Endothelial cell of umbilical vein (primary cell): ENCODE measurements around the gene P2RX3. TPM values are rescaled to one million over a fixed set of nuclear protein-coding genes. Genes with fewer than 3 reads are reported as not detected.

Source experiments
- BruUV-seq: library from RNA; stranded (reverse); fragments of 400-500 nt; replicated peaks from 2 replicates; lab custom pipeline; 2021; lab: Mats Ljungman, UMichigan
- CTCF ChIA-PET: fragments of 300-600, 350-600 bp; sonication (Branson Sonifier 250); formaldehyde crosslinking; loops from one replicate; lab custom pipeline; 2021; ENCODE audit warnings: antibody characterized with exemption, inconsistent platforms; lab: Charles Lee
- POLR2A ChIA-PET: fragments of 300-600, 350-600 bp; sonication (Branson Sonifier 250); formaldehyde crosslinking; loops from one replicate; lab custom pipeline; 2021; ENCODE audit warnings: antibody characterized with exemption, inconsistent platforms; lab: Charles Lee
- DNase-seq: peaks from one replicate; pipeline ENCODE4 v3.0.0-alpha.2; 2011; ENCODE audit warnings: low read depth, low spot score
- FAIRE-seq: peaks from 2 replicates; lab custom pipeline; 2011; peaks lifted over from hg19 to GRCh38; lab: Jason Lieb, UNC
- H2AFZ ChIP-seq: 2 replicates; pipeline ENCODE4 v1.6.0; 2012; ENCODE audit warnings: low read depth, low read length, control low read depth, inconsistent platforms
- H3K27ac ChIP-seq: 2 replicates; pipeline ENCODE4 v1.5.1; 2011; ENCODE audit warnings: low read depth, mild to moderate bottlenecking, control low read depth, low read length, moderate library complexity; ENCODE audit not compliant: insufficient read depth
- H3K27me3 ChIP-seq, 2 experiments: 2 replicates each; pipeline versions ENCODE4 v1.6.0 to v1.6.1; 2011; ENCODE audit warnings: low read length in 2 of 2, mixed read lengths in 1 of 2; ENCODE audit not compliant: control insufficient read depth in 2 of 2, insufficient read depth in 2 of 2
- H3K36me3 ChIP-seq, 2 experiments: 2 replicates in 1 of 2; 3 replicates in 1 of 2; pipeline ENCODE4 v1.5.1; 2011; ENCODE audit warnings: low read length in 2 of 2, mild to moderate bottlenecking in 1 of 2, moderate library complexity in 1 of 2; ENCODE audit not compliant: control insufficient read depth in 2 of 2, insufficient read depth in 2 of 2; ENCODE audit errors: extremely low read depth in 1 of 2
- H3K4me1 ChIP-seq: 3 replicates; pipeline ENCODE4 v1.5.1; 2011; ENCODE audit warnings: mild to moderate bottlenecking, low read length; ENCODE audit not compliant: control insufficient read depth, insufficient read depth; ENCODE audit errors: extremely low read depth
- H3K4me2 ChIP-seq: 2 replicates; pipeline ENCODE4 v1.6.1; 2011; ENCODE audit warnings: low read length, control low read depth, mixed read lengths; ENCODE audit not compliant: insufficient read depth
- H3K4me3 ChIP-seq, 3 experiments: fragments of 200-600 bp in 1 of 3; sonication (generic), shearing (Covaris generic) in 1 of 3; replicated peaks in 1 of 3; 2 replicates each; pipeline ENCODE4 v1.5.1; 2011 to 2016; ENCODE audit warnings: control low read depth in 3 of 3, low read length in 3 of 3, mild to moderate bottlenecking in 2 of 3, inconsistent platforms in 1 of 3, low read depth in 1 of 3, moderate library complexity in 1 of 3; ENCODE audit not compliant: insufficient read depth in 1 of 3
- H3K79me2 ChIP-seq: 2 replicates; pipeline ENCODE4 v1.6.0; 2012; ENCODE audit warnings: low read length, inconsistent platforms; ENCODE audit not compliant: control insufficient read depth, insufficient read depth
- H3K9ac ChIP-seq: replicated peaks from 2 replicates; pipeline ENCODE3; 2011; ENCODE audit warnings: low read length, control low read depth; ENCODE audit not compliant: insufficient read depth; ENCODE audit errors: extremely low read depth
- H3K9me1 ChIP-seq: replicated peaks from 3 replicates; pipeline ENCODE4 v1.6.0; 2011; ENCODE audit warnings: mild to moderate bottlenecking, low read length; ENCODE audit not compliant: control insufficient read depth, insufficient read depth; ENCODE audit errors: extremely low read depth
- H3K9me3 ChIP-seq: replicated peaks from 2 replicates; pipeline ENCODE4 v1.5.1; 2012; ENCODE audit warnings: low read length, inconsistent platforms; ENCODE audit not compliant: control insufficient read depth, insufficient read depth
- H4K20me1 ChIP-seq: replicated peaks from 2 replicates; pipeline ENCODE3; 2011; ENCODE audit warnings: mild to moderate bottlenecking, low read length; ENCODE audit not compliant: control insufficient read depth, insufficient read depth; ENCODE audit errors: extremely low read depth
- CTCF ChIP-seq, 2 donors: IDR thresholded peaks; 1 replicate in 1 of 2; 2 replicates in 1 of 2; pipeline ENCODE4 v1.5.1; 2011; ENCODE audit warnings: low read length in 2 of 2, mild to moderate bottlenecking in 2 of 2, moderate library complexity in 2 of 2, control low read depth in 1 of 2, inconsistent platforms in 1 of 2, low read depth in 1 of 2; ENCODE audit not compliant: insufficient read depth in 1 of 2; ENCODE audit errors: extremely low read depth in 1 of 2
- EZH2 ChIP-seq: IDR thresholded peaks from 2 replicates; pipeline ENCODE4 v1.6.1; 2012; ENCODE audit warnings: borderline replicate concordance, low read depth, mild to moderate bottlenecking, moderate library complexity, low read length, inconsistent platforms; ENCODE audit not compliant: severe bottlenecking
- FOS ChIP-seq: IDR thresholded peaks from 2 replicates; pipeline ENCODE4 v1.6.1; 2011; ENCODE audit warnings: mild to moderate bottlenecking, low read length, moderate library complexity, borderline replicate concordance; ENCODE audit not compliant: insufficient read depth
- GATA2 ChIP-seq: IDR thresholded peaks from 2 replicates; pipeline ENCODE4 v1.7.0; 2011; ENCODE audit warnings: low read depth, mild to moderate bottlenecking, moderate library complexity, mixed read lengths, low read length; ENCODE audit not compliant: insufficient read length, insufficient read depth
- JUN ChIP-seq: IDR thresholded peaks from 2 replicates; pipeline ENCODE4 v1.6.1; 2011; ENCODE audit warnings: borderline replicate concordance, low read depth; ENCODE audit not compliant: insufficient read length, insufficient read depth
- MAX ChIP-seq: IDR thresholded peaks from 2 replicates; pipeline ENCODE4 v1.6.1; 2011; ENCODE audit not compliant: insufficient read depth, insufficient read length
- MYC ChIP-seq: IDR thresholded peaks from one replicate; pipeline ENCODE4 v1.6.1; 2011; ENCODE audit warnings: mild to moderate bottlenecking, low read depth, low read length
- POLR2A ChIP-seq: IDR thresholded peaks from 2 replicates; pipeline ENCODE4 v1.6.1; 2012; ENCODE audit warnings: low read depth, mild to moderate bottlenecking, control low read depth, low read length
- POLR2AphosphoS5 ChIP-seq: IDR thresholded peaks from 2 replicates; pipeline ENCODE4 v1.6.1; 2012; ENCODE audit warnings: low read depth, mild to moderate bottlenecking, control low read depth, low read length, moderate library complexity; ENCODE audit not compliant: insufficient read depth
- dilution Hi-C: fragments of 300-500 bp; cut with MboI; formaldehyde crosslinking; loops from one replicate; pipeline ENCODE4 v1.15.0; 2019; ENCODE audit warnings: low sequenced_read_pairs; ENCODE audit not compliant: extremely low pct_ligation_motif_present
- intact Hi-C: fragments of 100-400 bp; cut with micrococcal nuclease; formaldehyde crosslinking; loops from one replicate; pipeline ENCODE4 v1.10.0; 2022
- polyA plus RNA-seq, 4 experiments: library from polyadenylated mRNA; depleted of rRNA in 3 of 4; stranded (reverse) in 3 of 4; unstranded in 1 of 4; fragments of >200 nt; gene quantifications; 2 replicates each; pipeline versions ENCODE4 v1.2.1 to v1.2.3, GENCODE V29; 2011 to 2012; ENCODE audit warnings: missing spikeins in 1 of 4
- total RNA-seq: library from RNA; stranded (reverse); gene quantifications from 2 replicates; pipeline ENCODE4 v1.2.3, GENCODE V29; 2021

Gene P2RX3
- total and polyA plus RNA-seq, 2 donors (not counting 3 experiments of a cell fraction or from before 2014, with no cell fraction given) = not detected

GRCh38 chr11:57421066-57421465, 82.9 kb downstream of the P2RX3 start:
- POLR2A ChIA-PET = no interaction called here
- peaks cover 32% of the 10 kb centered on the region for H3K4me1 ChIP-seq

More at GRCh38 chr11:57421066-57421465, 82.9 kb downstream of the P2RX3 start:
- intact Hi-C loops = loop anchor here (10.0 kb wide), 1 partner anchor 584 kb away; no protein-coding TSS in a partner anchor
- CTCF ChIA-PET = no interaction called here
- dilution Hi-C loops = no loop called here
- no peak overlapping the region for H3K27ac ChIP-seq
- no peaks in the 10 kb centered on the region for H3K27me3 ChIP-seq
- no peaks in the 10 kb centered on the region for H3K9me3 ChIP-seq
- TF ChIP-seq MYC = no peak
- TF ChIP-seq POLR2AphosphoS5 = no peak
- TF ChIP-seq GATA2 = no peak
- TF ChIP-seq FOS = no peak
- TF ChIP-seq MAX = no peak
- no peak for TF ChIP-seq EZH2
- TF ChIP-seq CTCF (IDR thresholded peaks at IDR 0.05; ENCODE audit: extremely low read depth in 1 of 2, insufficient read depth in 1 of 2, low read depth in 1 of 2, low read length in 2 of 2) = no peak
- no peak for TF ChIP-seq POLR2A
- no peak for TF ChIP-seq JUN
- no peak overlapping the region for H3K9ac ChIP-seq
- no peak for FAIRE-seq
- H3K4me3 ChIP-seq = no peak overlapping the region
- H3K9me1 ChIP-seq = no peaks in the 10 kb centered on the region
- no peak for DNase-seq
- no TSS peak for BruUV-seq
- peaks cover 6 to 9% of the 10 kb centered on the region in 2 experiments for H3K36me3 ChIP-seq
- no peak overlapping the region for H2AFZ ChIP-seq
- H3K4me2 ChIP-seq = no peak overlapping the region
- H3K79me2 ChIP-seq = peaks cover 14% of the 10 kb centered on the region
- H4K20me1 ChIP-seq = no peaks in the 10 kb centered on the region
